NCI-H1694 treated with DMSO at 0.1 percent for 48 hours (cell line): ENCODE results near the gene DEGS2.

ENCODE experiments used
- DNase-seq: peaks from one replicate; lab custom pipeline; 2025; lab: John Stamatoyannopoulos, UW

Gene DEGS2

DNA sequence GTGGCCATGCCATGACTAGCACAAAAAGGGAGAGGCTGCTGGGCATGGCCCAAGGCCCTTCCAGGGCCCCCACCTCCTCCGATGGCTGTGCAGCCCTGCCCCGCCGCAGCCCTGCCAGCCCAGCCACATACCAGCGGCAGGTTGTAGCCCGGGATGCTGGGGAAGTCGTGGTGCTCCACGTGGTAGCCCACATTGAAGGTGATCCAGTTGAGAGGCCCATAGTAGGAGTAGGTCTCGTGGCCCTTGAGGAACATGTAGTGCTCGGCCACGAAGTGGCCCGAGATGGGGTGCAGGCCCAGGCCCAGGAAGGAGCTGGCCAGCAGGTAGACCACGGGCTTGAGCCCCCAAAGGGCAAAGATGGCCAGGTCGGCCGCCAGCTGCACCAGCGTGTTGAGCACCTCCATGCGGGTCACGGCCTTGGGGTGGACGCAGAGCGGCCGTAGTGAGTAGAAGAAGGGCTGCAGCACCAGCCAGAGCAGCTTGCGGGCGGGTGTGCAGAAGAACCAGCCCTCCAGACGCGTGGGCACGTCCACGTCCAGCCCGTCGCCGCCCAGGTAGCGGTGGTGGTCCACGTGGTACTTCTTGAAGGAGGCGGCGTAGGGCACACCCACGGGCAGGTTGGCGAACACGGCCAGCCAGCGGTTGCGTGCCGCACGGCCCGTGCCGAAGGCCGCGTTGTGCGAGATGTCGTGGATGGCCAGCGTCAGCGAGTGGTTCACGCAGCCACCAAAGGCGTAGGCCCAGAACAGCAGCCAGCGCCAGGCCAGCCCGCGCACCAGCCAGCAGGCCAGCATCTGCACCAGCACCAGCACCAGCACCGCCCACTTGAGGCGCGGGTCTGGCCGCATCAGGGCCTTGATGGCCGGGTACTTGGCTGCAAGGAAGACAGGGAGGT lies 10.4 kb downstream of the DEGS2 start:
- no peak for DNase-seq

DNA sequence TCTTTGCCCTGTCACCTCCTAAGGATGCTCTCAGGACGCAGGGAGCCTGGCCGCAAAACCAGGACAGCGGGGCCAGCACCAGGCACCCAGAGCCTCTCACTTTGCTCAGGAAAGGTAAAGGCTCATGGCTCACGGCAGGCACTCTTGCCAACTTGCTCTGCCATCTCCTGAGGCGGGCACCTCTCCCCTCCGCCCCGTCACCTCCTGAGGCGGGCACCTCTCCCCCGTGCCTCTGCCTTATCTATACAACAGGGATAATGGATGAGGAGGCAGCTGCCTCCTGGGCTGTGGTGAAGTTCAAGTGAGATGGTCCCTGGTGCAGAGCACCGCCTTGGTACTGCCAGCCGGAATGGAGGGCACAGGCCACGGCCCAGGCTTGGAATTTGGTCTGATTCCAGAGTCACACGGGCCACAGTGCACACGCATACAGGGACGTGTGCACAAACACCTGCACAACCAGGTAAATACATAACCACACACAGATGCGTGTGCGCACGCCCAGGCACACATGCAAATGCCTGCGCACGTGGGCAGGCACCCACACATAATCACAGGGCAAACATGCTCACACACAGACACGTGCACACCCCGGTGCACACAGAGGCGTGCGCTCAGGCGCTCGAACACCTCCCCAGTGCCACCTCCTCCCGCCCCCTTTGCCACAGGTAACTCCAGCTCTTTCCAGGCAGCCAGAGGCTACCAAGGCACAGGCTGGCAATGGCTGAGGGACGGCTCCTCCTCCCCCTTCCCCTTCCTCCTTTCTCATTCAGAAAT lies 11.6 kb downstream of the DEGS2 start:
- no peak for DNase-seq

DNA sequence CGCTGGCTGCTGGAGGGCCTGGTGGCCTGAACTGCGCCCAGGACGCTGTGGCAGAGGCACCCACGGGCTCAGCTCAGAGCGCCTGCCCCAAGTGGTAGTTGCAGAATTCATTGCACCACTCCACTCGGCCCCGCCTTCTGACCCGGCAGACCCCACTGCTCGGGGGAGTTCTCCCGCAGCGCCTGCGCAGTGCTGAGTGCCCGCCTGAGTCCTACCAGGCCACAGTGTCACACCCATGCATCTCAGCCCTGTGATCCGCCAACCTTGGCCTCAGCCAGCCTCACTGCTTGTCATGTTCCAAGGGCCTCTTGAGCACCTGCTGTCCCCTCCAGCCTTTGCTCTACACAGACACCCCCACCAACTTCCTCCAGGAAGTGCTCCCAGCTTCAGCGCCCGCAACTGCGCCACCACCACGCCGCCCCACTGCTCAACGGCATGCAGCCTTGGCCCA lies 12.2 kb downstream of the DEGS2 start:
- no peak for DNase-seq

DNA sequence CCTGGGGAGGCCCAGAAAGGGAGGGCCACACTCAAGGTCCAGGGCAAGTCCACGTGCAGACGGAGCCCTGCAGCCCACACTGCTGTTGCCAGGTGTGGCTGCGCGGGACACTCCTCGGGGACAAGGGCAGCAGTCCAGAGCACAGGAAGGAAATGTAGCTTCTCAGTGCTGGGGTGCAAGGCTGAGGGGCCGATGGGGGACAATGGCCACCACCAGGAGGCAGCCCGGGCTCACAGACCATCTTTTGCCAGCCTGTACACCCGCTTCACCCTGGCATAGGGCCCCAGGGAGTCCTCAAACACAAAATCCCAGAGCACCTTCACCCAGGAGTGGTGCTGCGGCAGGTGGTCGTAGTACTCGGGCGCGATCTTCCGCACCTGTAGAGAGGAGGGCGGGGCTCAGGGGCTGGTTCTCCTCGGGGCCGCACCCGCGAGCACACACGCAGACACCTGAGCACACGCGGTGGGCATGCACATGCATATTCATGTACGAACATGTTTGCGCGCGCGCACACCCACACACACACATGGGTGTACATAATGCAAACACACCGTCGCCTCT lies 12.8 kb downstream of the DEGS2 start:
- no peak for DNase-seq

DNA sequence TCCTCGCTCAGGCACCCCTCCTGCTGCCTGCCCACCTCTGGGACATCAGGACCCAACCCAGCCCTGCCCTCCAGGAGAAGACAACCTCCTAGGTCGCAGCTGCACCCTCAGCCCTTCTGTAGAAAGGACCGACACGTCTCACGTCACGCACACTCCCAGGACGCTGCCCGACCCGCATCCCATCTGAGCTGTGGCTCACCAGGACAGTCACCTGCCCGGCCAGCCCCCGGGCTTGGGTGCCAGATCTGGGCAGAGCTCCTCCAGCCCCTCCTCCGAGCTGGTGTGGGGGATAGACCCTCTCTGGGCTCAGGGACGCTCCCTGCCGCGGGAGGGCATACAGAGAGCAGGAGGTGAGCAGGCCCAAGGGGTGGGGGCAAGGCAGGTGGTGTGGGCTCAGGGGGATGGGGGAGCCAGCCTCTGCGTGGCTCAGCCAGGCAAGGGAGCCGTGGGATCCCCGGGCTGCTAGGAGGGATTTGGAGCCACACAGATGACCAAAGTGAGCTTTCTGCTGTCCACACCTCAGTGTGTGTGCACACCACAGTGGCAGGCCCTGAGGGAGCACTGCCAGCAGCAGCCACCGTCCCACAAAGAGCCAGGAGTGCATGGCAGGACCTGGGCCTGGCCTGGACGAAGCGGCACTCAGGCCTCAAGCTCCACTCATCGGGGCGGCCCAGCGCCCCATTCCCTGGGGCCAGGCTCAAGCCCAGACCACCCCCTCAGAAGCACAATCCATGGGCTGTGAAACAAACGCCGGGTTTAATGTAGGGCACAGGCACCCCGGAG lies 13.6 kb downstream of the DEGS2 start:
- DNase-seq = no peak

DNA sequence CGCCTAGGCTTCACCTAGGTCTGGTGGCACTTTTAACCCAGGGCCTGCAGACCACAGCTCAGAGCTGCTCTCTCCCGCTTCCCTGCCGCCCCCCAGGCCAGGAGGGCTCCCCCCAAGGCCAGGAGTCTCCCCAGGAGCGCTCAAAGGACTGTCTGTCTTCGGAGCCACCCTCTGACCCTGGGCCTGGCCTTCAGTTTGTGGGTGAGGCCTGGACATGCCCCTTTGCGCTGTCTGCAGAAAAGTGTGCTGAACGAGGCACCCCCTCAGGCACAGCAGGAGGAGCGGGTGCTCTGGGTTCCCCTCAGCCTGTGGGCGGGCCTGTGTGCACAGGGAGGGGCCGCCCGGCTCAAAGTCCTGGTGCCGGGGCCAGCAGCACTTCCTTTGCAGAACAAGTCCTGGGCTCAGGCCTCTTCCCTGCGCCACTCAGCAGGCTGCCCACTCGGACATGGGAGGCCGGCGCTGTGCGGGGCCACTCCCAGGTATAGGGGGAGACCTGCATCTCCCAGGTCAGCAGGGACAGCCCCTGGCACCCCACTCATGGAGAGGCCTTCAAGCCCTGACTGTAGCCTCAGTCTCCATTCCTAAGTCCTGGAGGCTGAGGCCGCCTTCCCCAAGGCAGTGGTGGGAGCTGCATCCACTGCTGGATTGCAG lies 14.3 kb downstream of the DEGS2 start:
- DNase-seq = no peak

DNA sequence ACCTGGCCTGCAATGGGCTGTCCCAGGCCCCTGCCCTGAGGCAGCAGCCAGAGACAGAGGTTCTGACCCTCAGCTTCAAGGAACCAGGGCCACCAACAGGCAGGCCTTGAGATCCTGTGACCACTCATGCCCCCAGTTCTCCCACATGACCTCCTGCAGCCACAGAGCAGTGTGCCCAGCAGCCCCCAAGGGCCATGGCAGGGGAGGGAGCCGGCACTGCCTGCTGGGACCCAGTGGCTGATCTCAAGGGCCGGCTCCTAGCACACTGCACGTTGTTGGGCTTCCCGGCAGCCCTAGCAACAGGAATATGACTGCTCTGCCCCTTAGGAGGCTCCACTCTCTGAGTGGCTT lies 14.8 kb downstream of the DEGS2 start:
- DNase-seq = no peak

DNA sequence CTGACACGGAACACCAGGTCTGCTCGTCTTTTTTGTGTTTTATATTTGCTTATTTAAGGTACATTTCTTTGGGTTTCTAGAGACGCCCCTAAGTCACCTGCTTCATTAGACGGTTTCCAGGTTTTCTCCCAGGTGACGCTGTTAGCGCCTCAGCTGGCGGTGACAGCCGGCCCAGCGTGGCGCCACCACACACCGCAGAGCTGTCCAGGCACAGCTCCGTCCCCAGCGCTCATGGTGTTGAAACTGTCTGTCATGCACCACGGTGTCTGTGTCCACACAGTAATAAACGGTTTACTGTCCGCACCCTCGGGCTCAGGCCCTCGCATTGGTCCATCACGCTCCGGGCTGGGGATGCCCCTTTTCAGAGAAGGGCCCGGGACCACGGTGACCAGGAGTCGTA lies 15.5 kb downstream of the DEGS2 start:
- no peak for DNase-seq

DNA sequence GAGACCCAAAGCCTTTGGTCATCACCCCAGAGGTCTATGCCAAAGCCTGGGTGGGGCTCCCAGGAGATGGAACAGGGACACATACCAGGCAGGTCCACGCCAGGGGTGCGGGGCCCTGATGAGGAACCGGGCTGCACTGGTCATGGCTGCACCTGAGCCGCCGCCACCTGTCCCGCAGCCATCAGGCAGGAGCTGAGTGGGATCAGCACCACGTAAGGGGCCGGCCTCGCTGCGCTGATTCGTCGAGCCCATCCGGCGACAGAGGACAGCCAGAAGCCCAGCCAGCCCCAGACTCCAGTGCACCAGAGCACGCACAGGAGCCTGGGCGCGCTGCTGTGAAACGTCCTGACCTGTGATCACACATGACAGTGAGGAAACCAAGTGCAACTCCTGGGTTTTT lies 15.9 kb downstream of the DEGS2 start:
- no peak for DNase-seq

DNA sequence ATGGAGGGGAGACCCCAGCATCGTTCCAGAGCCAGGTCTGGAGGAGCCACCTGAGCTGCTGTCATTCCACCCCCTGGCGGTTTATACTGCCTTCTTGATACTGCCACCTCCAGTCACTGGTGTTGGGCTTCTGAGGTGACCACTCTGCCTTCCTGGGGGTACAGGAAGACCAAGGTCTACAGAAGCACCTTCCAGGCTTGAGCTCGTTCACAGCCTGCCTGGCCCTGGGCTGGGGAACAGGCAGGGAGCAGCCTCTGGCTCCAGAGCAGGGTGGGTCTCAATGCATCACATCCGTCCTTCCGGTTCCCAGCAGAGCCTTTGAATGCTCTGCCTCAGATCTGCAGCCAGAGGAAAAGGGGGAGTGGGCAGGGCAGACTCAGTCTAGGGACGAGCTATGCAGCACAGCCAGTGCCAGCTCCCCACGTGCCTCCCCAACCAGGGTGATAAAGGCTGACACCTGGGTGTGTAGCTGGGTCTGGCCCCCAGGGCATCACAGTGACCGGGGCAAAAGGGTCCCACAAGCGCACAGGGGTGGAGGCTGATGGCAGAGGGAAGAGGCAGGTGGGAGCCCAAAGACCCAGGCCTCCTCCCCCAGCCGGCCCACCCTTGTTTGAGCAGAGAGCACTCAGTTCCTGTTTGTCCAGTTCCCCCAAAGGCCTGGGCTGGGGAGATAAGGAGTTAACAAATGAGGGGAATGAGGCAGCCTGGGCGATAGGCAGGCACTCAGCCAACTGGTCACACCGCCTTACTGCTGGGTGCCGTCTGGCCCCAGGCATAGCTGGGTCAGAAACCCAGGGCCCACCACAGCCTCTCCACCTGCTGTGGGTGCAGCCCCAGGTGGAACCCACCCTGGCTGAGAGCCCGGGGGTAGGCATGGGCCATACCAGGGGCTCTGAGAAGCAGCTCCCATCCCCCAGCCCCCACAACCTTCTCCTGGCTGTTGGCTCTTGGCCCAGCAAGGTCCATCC lies 17.1 kb downstream of the DEGS2 start:
- no peak for DNase-seq

DNA sequence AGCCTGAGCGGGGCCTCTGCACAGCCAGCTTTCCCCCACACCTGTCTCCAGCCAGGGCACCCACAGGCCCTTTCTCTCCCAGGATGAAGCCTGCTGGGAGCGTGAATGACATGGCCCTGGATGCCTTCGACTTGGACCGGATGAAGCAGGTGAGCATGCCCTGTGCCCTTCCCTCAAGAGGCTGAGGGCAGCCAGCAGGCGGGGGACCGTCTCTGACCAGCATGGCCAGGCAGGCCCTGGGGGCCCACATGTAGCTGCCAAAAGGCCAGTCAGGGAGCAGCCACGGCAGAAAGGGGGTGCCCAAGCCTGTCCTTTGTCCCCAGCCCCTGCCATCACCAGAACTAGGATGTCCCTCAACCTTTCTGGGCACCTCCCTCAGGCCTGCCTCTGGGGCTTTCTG lies 18.3 kb downstream of the DEGS2 start:
- DNase-seq = no peak

DNA sequence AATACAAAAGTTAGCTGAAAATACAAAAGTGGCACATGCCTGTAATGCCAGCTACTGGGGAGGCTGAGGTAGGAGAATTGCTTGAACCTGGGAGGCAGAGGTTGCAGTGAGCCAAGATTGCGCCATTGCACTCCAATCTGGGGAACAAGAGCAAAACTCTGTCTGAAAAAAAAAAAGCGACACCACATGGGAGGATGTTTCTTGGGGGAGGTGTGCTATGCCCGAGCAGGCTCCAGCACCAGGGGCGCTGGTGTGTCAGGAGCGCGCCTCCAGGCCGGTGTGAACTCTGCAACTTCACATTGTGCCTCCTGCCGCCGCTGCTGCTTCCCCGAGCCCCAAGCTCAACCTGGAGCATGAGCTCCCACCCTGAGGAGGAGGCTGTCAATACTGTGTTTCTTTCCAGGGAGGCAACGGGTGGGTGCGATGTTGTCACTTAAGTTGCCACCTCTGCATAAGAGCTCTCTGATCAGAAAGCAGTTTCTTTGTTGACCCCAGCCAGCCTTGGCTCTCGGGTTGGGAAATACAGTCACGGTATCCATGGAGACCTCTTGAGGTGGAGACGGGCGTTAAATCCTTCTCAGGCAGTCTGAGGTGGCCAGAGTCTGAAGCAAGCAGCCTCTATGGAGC lies 18.9 kb downstream of the DEGS2 start:
- DNase-seq = no peak

DNA sequence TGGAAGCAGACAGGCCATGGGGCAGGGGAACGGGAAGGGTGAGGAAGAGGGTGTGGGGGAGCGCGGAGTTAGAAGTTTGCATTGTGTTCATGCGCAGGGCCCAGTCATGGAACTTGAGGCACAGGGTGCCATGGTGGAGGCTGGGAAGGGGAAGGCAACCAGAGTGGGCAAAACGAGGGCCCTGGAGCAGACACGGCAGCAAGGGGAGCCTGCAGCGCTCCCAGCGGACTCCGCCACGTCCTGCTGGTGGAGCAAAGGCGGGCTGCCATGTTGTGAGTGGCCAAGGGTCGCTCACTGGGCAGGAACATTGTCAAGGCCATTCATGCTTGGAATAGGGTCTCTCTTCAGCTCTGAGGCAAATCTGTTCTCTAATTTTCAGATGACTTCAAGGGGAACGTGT lies 20.5 kb downstream of the DEGS2 start:
- no peak for DNase-seq

DNA sequence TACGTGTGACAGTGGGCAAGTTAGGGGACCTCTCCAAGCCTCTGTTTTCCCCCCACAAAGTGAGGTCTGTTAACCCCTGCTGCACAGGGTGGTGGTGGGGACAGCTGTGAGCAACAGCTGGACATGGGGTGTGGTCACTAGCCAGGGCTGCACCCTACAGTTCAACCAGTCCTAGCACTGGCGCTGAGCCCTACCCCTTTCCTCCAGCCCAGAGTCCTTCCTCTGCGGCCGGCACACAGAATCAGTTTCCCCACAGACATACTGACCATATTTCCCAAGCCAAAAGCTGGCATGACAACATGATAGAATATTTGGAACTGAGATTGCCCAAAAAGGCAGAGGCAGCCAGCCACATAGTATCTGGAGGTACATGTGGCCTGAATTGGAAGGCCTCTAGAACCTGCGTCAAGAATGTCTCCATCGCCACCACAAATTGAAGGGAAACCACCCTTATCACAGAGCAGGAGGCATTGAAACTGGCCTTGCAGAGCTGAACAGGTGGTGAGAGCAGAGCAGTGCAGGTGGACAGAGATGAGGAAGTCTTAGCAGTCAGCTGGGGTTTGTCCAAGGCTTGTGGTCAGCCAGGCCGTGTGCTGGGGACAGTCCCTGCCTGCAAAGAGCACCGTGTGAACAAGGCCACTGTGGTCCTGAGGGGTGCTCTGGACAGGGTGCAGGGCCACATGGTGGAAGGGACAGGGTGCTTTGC lies 21.2 kb downstream of the DEGS2 start:
- DNase-seq = no peak

DNA sequence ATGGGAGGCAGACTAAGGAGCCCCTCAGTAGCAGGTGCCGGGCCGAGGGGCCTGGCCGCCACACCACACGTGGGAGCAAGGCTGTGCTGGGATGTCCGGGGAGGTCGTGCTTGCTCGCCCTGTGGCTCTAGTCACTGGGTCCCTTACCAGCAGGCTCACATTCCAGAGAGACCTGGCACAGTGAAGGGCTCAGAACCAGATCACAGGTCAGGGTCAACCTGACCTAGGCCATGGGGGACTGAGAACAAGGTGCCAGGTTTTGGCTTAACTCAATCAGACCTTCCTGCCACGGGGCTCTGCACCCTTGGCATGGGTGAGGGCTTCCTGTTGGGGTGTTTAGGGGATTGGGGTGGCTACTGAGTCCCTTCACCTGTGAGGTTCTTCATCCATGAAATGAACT lies 22.3 kb downstream of the DEGS2 start:
- no peak for DNase-seq

DNA sequence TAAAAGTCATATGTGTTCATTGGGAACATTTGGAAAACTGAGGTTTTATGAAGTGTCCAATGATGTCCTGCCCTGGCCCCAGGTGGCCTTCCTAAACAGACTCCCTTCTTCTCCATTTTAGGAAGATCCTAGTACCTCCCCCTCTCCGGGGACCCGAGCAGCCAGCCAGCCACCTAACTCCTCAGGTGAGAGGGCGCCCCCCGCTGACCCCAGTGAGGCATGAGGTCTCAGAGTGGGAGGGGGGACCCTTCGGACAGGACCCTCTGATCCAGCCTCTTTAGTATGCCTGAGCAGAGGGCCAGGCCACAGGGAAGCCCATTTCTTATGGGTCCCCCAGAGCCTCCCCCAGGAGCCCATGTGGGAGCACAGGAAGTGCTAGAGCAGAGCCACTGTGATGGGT lies 23.7 kb downstream of the DEGS2 start:
- no peak for DNase-seq

DNA sequence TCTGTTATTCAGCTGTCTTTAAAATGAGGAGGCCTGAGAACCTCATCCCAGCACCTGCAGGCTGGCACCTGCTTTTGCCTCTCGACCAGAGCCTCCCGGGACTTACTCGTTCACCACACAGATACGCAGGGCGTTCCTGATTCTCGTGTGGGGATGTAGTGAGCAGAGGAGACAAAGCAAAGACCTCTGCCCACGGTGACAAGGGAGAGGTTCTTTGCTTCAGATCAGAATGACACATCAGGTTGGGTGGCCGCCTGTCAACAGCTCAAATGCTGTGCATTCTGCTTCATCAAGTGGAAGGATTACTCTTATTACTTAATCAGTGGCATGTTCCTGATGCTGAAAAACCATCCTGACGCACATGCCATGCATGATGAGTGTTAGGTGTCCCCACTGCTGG lies 24.4 kb downstream of the DEGS2 start:
- DNase-seq = no peak

DNA sequence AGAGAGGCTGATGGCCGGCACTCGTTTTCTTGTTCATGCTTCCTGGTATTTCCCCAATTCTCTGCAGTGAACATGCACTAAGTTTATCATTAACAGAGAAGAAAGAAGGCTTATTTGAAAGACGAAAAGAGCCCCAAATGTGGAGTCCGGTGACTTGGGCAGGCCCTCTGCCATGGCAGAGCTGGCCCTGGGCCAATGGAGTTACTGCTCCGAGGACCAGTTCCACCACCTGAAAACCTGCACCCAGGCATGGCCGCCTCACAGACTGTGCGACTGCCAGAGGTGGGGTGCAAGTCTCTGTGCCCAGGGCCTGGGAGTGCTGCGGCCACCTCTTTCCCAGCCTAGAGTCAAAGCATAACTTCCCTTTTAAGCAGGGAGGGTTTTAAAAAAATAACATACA lies 24.9 kb downstream of the DEGS2 start:
- DNase-seq = no peak

DNA sequence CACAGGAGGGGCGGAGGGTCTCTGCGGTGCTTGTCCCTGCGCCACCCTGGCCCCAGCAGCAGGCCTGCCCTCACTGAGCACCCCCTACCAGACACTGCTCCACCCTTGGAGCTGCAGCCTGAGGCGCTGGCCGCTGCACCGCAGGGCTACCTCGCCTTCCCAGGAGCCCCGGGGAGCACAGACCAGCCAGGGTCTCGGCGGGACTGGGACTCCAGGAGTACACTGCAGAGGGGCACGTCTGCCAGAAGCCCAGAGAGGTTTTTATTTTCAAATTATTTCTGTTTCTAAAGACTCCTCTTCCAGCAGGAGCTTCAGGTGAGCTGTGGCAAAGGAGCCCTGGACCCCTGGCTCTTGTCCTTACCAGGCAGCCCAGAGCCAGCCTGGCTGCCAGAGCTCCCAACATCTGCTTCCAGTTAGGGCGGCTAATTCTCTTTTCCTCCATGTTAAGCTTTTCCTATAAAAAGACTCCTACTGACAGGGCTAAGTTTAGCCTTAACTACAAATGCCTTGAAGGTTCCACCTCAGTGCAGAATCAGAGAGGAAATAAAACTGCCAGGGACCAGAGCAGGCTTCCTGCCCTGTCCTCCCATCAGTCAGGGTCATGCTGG lies 26.4 kb downstream of the DEGS2 start:
- no peak for DNase-seq
